HG03108 (cell line): Measurements from ENCODE around the gene CDC42BPA.

ENCODE experiments used
- ATAC-seq: cut with Tn5 transposase; IDR thresholded peaks from one replicate; pipeline ENCODE4 v1.9.1; 2021; ENCODE audit warnings: moderate library complexity; ENCODE audit not compliant: unreplicated experiment

CDC42BPA gene

GRCh38 chr1:226950316-226950715, 368.0 kb downstream of the CDC42BPA start:
- ATAC-seq = no peak

DNA sequence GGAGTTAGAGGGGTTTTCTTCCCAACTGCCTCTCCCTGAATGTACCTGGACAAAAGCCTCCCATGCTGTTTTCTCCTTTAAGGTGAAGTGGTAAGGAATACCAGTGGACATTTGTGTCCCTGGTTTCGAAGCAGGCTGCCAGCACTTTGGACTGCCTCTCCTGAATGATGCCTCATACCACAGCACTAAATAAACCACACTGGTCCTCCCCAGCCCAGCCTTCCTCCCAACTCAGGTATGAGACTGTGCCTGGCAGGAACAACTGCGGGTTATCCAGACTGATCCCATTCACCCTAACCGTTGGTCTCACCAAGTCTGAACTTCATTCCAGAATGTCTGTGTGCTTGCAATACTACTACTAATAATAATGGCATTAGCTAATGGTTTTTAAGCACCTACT, 368.9 kb downstream of the CDC42BPA start:
- ATAC-seq = no peak

- no peak for ATAC-seq
Measured at GRCh38 chr1:226948996-226949395, 369.3 kb downstream of the CDC42BPA start.

DNA sequence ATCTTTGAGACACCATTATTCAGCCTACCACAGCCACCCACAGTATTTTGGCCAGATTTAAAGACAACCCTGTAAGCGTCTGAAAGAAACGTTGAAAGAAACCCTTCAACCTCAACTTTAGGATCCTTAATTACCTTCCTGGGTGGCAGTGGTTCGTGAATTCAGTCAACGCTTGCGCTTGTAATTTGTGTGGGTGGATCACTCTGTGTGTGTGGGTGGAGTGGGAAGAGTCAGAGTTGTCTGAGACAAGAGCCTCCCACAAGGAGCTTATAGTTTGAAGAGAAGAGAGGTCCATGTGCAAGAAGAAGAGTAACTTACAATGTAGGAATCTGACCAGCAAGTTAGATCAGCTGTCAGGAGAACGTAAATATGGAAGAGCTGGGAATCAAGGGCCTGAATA, 369.8 kb downstream of the CDC42BPA start:
- no peak for ATAC-seq

GRCh38 chr1:226948051-226948450, 370.2 kb downstream of the CDC42BPA start:
- no peak for ATAC-seq

DNA sequence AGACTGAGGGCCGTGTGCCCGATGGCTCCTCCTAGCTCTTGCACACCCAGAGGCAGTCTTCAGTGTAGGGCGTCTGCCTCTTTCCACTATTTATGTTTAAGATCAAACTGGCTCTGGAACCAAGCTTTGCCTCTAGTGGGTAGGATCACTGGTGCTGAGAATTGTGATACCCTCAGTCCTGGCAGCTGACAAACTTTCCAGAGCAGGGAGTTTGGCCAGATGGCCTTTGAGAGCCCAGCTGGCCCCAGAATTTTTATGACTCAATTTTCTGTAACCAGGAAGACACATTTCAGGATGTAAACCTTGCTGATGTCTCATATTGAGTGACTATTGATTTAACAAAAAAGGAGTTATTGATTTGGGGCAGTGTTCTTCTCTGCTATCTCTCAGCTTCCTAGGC, 371.5 kb downstream of the CDC42BPA start:
- ATAC-seq = no peak

DNA sequence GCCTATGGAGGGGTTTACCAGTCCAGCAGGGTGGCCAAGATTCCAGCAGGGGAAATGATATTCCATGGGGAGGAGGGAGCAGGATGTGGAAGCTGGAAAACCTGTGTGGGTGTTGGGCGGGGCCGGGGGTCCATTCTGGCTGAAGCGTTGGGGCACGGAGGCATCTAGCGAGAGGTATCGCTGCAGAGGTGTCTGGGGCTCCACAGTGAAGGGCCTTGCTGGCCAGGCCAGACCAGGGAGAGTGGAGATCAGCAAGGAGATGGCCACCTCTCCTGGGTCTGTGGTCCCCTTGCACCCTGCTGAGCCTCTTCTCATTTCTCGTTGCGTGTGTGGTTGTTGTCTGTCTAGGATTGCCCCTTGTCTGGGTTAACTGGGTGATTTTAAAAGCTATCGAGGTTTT, 372.0 kb downstream of the CDC42BPA start:
- ATAC-seq = no peak

DNA sequence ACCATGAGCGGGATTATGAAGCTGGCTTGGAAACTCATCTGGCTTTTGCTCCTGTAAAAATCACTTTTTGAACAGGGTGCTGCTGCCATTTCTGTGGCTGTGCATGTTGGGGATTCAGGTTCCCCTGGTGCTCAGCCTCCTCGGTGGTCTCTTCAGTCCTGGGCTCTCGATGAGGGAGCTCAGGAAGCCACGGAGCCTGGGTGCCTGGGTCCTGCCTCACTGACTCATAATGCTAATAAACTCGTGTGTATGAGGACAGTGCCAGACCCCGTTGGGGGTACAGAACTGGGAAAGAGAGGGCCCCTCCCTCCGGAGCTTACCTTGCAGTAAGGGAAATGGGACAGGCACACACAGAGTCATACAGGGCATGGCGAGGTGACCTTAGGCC, 372.4 kb downstream of the CDC42BPA start:
- no peak for ATAC-seq

GRCh38 chr1:226945106-226945857, 373.0 kb downstream of the CDC42BPA start:
- ATAC-seq = no peak

- ATAC-seq = no peak
Measured at GRCh38 chr1:226943927-226944326, 374.4 kb downstream of the CDC42BPA start.

DNA sequence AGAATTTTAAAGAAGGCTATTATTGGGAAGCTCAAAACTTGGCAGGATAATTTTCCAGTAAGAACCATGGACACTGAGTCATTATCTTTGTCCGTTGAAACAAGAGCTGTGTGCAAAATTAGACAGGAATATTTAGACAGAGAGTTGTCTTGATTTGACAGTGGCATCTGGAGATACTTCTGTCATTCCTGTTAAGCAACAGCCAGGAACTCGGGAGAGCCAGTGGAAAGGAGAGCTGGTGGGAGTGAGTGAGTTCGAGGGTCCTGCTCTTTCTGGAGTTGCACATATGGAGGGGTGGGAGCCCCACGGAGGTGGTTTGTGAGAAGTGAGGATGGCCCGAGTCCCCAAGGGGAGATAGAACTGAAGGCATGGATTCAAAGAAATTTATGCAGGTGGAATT, 375.1 kb downstream of the CDC42BPA start:
- ATAC-seq = no peak

GRCh38 chr1:226942392-226942791, 375.9 kb downstream of the CDC42BPA start:
- ATAC-seq = no peak

- no peak for ATAC-seq
Measured at GRCh38 chr1:226940806-226941067, 377.6 kb downstream of the CDC42BPA start.

DNA sequence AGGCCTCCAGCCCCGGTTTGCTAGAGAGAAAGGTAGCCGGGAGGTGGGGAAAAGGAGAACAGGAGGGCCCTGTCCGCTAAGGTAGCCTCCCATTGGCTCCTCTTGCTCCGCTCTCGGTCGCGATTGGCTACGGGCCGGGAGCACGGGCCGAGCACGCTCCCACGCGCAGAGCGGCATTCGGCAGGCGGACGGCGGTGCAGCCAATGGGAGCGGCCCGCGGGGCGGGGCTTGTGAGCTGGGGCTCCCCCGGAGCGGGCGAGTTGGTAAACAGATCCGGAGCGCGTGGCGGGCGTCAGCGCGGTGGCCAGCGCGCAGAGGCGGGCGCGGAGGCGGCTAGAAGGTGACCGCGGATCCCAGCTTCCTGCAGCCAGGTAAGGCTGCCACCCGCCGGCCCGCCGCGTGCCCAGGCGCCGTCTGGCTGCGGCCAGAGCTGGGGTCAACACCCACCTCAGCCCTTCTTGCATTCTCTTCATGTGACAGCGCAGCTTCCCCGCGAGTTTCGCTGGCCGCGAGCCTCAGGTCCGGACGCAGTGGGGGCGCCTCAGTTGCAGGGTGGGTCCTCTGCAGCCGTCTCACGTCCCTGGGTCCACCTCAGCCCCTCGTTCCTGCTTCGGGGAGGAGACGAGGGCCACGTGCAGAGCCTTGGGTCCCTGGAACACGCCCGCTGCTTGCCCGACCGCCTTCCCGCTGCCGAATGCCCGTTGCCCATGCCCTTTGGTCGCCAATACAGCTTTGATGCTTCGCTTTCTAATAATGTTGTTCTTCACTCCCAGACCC, 378.1 kb downstream of the CDC42BPA start, which contains the start of gene COQ8A:
Gene COQ8A, plus strand, starts transcription at position 266 of the 777 bp plus-strand sequence. CDS start 21,092 bp downstream, outside the sequence.
- peak; percentile 95 for ATAC-seq
